C4-2B (cell line): ENCODE results near the gene TMEM87B.

Source experiments
- CTCF ChIP-seq: fragments of 450-650 bp; conservative IDR thresholded peaks from 2 replicates; pipeline ENCODE4 v1.5.1; 2017; ENCODE audit warnings: mild to moderate bottlenecking
- ZFX ChIP-seq: fragments of 450-650 bp; IDR thresholded peaks from 2 replicates; pipeline ENCODE4 v1.6.1; 2017

- no peak for TF ChIP-seq CTCF
- no peak for TF ChIP-seq ZFX
These were observed 6.2 kb downstream of the TMEM87B start for GRCh38 chr2:112061299-112061698.
